ENCODE measurements around the gene FSD1. TPM values are rescaled to one million over a fixed set of nuclear protein-coding genes. Genes with fewer than 3 reads are reported as not detected.
"Not testable (repeated sequence)": the region's sequence is repeated elsewhere in the genome, so short reads cannot be mapped to it uniquely, and the experiment has no call there.

Gene FSD1
- total RNA-seq, result 23.6 and 27.8 TPM in 2 replicates

GRCh38 chr19:4304538-4305256, at the start of gene FSD1:
FSD1 (plus strand) TSS chr19:4304598; CDS start chr19:4304747, 149 bp downstream.
- no peak for DNase-seq (ENCODE audit: low read depth, low spot score)

GRCh38 chr19:4256563-4256962, 47.8 kb upstream of the FSD1 start:
- no peak for DNase-seq (ENCODE audit: low read depth, low spot score)

- DNase-seq (ENCODE audit: low read depth, low spot score), result no peak
Measured at GRCh38 chr19:4257025-4257424, 47.4 kb upstream of the FSD1 start.

GRCh38 chr19:4258181-4258580, 46.2 kb upstream of the FSD1 start:
- DNase-seq (ENCODE audit: low read depth, low spot score), result no peak

GRCh38 chr19:4260613-4261191, 43.7 kb upstream of the FSD1 start:
- no peak for DNase-seq (ENCODE audit: low read depth, low spot score)

- no peak for DNase-seq (ENCODE audit: low read depth, low spot score)
Measured at GRCh38 chr19:4264812-4265211, 39.6 kb upstream of the FSD1 start.

- DNase-seq (ENCODE audit: low read depth, low spot score), result no peak
Measured at GRCh38 chr19:4266253-4267000, 38.0 kb upstream of the FSD1 start.

- DNase-seq (ENCODE audit: low read depth, low spot score), result no peak
Measured at GRCh38 chr19:4267101-4267900, 37.1 kb upstream of the FSD1 start.

- DNase-seq (ENCODE audit: low read depth, low spot score), result no peak
Measured at GRCh38 chr19:4267901-4268815, 36.2 kb upstream of the FSD1 start.

- DNase-seq (ENCODE audit: low read depth, low spot score), result no peak
Measured at GRCh38 chr19:4268816-4269430, 35.5 kb upstream of the FSD1 start.

GRCh38 chr19:4272894-4273293, 31.5 kb upstream of the FSD1 start:
- DNase-seq (ENCODE audit: low read depth, low spot score), result no peak

- not testable (repeated sequence) for DNase-seq (ENCODE audit: low read depth, low spot score)
Measured at GRCh38 chr19:4274321-4274686, 30.1 kb upstream of the FSD1 start.

GRCh38 chr19:4277191-4277696, 27.2 kb upstream of the FSD1 start:
- no peak for DNase-seq (ENCODE audit: low read depth, low spot score)

GRCh38 chr19:4278010-4278409, 26.4 kb upstream of the FSD1 start:
- no peak for DNase-seq (ENCODE audit: low read depth, low spot score)

- DNase-seq (ENCODE audit: low read depth, low spot score), result no peak
Measured at GRCh38 chr19:4278419-4279266, 25.8 kb upstream of the FSD1 start, which contains the start of gene SHD. SHD (plus strand) TSS chr19:4279266; CDS start chr19:4280064, 798 bp downstream.

GRCh38 chr19:4279267-4279529, 25.2 kb upstream of the FSD1 start:
- no peak for DNase-seq (ENCODE audit: low read depth, low spot score)

GRCh38 chr19:4279530-4280422, 24.6 kb upstream of the FSD1 start:
- DNase-seq (ENCODE audit: low read depth, low spot score), result no peak
